Measurements from ENCODE around the gene FAAH.
"Not testable (repeated sequence)": the region's sequence is repeated elsewhere in the genome, so short reads cannot be mapped to it uniquely, and the experiment has no call there.

The FAAH gene

GRCh38 chr1:46394108-46394871 is at the start of gene FAAH:
FAAH (plus strand) TSS chr1:46394317; CDS start chr1:46394349, 32 bp downstream.
- no peak for DNase-seq

- DNase-seq: no peak
Measured at GRCh38 chr1:46344481-46344880, 49.6 kb upstream of the FAAH start.

GRCh38 chr1:46345281-46345680 is 48.8 kb upstream of the FAAH start:
- DNase-seq: no peak

GRCh38 chr1:46352363-46352762 is 41.8 kb upstream of the FAAH start:
- DNase-seq: no peak

- not testable (repeated sequence) for DNase-seq
Measured at GRCh38 chr1:46355920-46356319, 38.2 kb upstream of the FAAH start.

- no peak for DNase-seq
Measured at GRCh38 chr1:46362158-46362557, 32.0 kb upstream of the FAAH start.

GRCh38 chr1:46363121-46363520 is 31.0 kb upstream of the FAAH start:
- no peak for DNase-seq

GRCh38 chr1:46364612-46365011 is 29.5 kb upstream of the FAAH start:
- DNase-seq: no peak

- DNase-seq: not testable (repeated sequence)
Measured at GRCh38 chr1:46365796-46366195, 28.3 kb upstream of the FAAH start.

- no peak for DNase-seq
Measured at GRCh38 chr1:46367072-46367471, 27.0 kb upstream of the FAAH start.

- DNase-seq: not testable (repeated sequence)
Measured at GRCh38 chr1:46367701-46368100, 26.4 kb upstream of the FAAH start.

- DNase-seq: no peak
Measured at GRCh38 chr1:46368791-46369190, 25.3 kb upstream of the FAAH start.

GRCh38 chr1:46369542-46370213 is 24.4 kb upstream of the FAAH start:
- no peak for DNase-seq

GRCh38 chr1:46370214-46370633 is 23.9 kb upstream of the FAAH start:
- DNase-seq: no peak

GRCh38 chr1:46372431-46372830 is 21.7 kb upstream of the FAAH start:
- DNase-seq: no peak

GRCh38 chr1:46379996-46380395 is 14.1 kb upstream of the FAAH start:
- no peak for DNase-seq

- no peak for DNase-seq
Measured at GRCh38 chr1:46380508-46380907, 13.6 kb upstream of the FAAH start.

GRCh38 chr1:46393510-46393909 is 607 bp upstream of the FAAH start:
- no peak for DNase-seq

GRCh38 chr1:46394872-46395465 is 852 bp downstream of the FAAH start:
- no peak for DNase-seq

GRCh38 chr1:46396441-46397398 is 2.6 kb downstream of the FAAH start:
- DNase-seq: no peak

GRCh38 chr1:46399307-46399706 is 5.2 kb downstream of the FAAH start:
- DNase-seq: no peak

- DNase-seq: no peak
Measured at GRCh38 chr1:46400421-46400820, 6.3 kb downstream of the FAAH start.

Measured in activated CD4-positive, alpha-beta T cell treated with anti-CD3 and anti-CD28 coated beads for 1 hour (primary cell).